Suprapubic skin (tissue), 4 donors: Measurements from ENCODE around the gene PLA2G6. TPM values are rescaled to one million over a fixed set of nuclear protein-coding genes. Genes with fewer than 3 reads are reported as not detected.
"Not testable (repeated sequence)": the region's sequence is repeated elsewhere in the genome, so short reads cannot be mapped to it uniquely, and the experiment has no call there.

Experiments used
- DNase-seq, 2 donors: peaks; one replicate each; pipeline ENCODE4 v3.0.0-alpha.2; 2019; ENCODE audit warnings: low spot score in 2 of 2
- H3K27ac ChIP-seq: fragments of 200-600 bp; sonication (generic); one replicate; pipeline ENCODE4 v1.5.1; 2019
- H3K27me3 ChIP-seq: fragments of 200-600 bp; sonication (generic); one replicate; pipeline ENCODE4 v1.5.1; 2019
- H3K36me3 ChIP-seq: fragments of 200-600 bp; sonication (generic); one replicate; pipeline ENCODE4 v1.5.1; 2019
- H3K4me1 ChIP-seq: fragments of 200-600 bp; sonication (generic); one replicate; pipeline ENCODE4 v1.5.1; 2019
- H3K4me3 ChIP-seq: fragments of 200-600 bp; sonication (generic); one replicate; pipeline ENCODE4 v1.5.1; 2019; ENCODE audit warnings: mild to moderate bottlenecking
- H3K9me3 ChIP-seq: fragments of 200-600 bp; sonication (generic); one replicate; pipeline ENCODE4 v1.5.1; 2019
- CTCF ChIP-seq, 2 donors: fragments of 200-600 bp in 1 of 2; fragments of 450-650 bp in 1 of 2; sonication (generic) in 1 of 2; IDR thresholded peaks; one replicate each; pipeline ENCODE4 v1.5.1; 2016 to 2019; ENCODE audit warnings: antibody characterized with exemption in 2 of 2, mild to moderate bottlenecking in 1 of 2, moderate library complexity in 1 of 2
- EP300 ChIP-seq: sonication (generic); formaldehyde crosslinking; IDR thresholded peaks from one replicate; pipeline ENCODE4 v1.6.1; 2017; ENCODE audit warnings: antibody characterized with exemption
- POLR2A ChIP-seq, 2 donors: fragments of 450-650 bp; IDR thresholded peaks; one replicate each; pipeline ENCODE4 v1.6.1; 2017; ENCODE audit warnings: antibody characterized with exemption in 2 of 2, mild to moderate bottlenecking in 2 of 2, moderate library complexity in 2 of 2
- POLR2AphosphoS5 ChIP-seq, 3 donors: sonication (generic); formaldehyde crosslinking; IDR thresholded peaks; one replicate each; pipeline ENCODE4 v1.6.1; 2017; ENCODE audit warnings: antibody characterized with exemption in 3 of 3
- WGBS: methylation state at CpG from one replicate; pipeline ENCODE4 v1.1.5; 2018; 5-methylcytosine and 5-hydroxymethylcytosine counted together
- total RNA-seq, 4 donors: library from RNA; depleted of rRNA; stranded (reverse); fragments of >200 nt; gene quantifications; one replicate each; pipeline ENCODE4 v1.1.0, GENCODE V29; 2016

PLA2G6 gene
- total RNA-seq, 4 donors from 2014 or later, result 49.7 to 178 (median 92.9) TPM

DNA sequence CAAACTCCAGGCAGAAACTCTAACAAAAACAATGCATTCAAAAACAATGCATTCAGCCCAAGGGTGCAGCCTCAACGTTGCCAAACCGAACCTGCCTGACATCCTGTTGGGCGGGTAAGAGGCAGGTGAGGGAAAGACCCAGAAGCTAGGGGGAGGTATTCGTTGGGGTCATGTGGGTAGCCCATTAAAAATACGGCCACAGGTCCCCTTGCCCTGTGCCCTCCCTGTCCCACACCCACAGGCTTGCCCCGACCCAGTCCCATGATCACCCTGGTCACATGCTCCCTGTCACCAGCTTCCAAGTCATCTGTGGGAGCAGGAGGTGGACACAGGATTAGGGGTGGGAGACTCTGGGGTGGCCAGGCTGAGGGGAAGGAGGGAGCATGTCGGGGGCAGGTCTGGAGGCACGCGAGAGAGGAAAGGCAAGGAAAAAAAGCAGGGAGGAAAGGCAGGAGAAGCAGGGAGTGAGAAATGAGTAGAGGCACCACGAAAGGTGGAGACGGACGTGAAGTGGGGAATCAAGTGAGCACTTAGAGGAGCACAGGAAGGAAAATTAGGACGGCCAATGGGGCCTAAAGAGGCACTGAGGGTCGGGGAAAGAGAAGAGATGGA lies 683 bp downstream of the PLA2G6 start:
- Histone ChIP-seq H3K27ac (peak overlapping the region; percentile 90), H3K36me3 (no peaks in the 10 kb centered on the region), H3K4me3 (peak overlapping the region; percentile 59), H3K27me3 (no peaks in the 10 kb centered on the region), H3K9me3 (no peaks in the 10 kb centered on the region), H3K4me1 (peaks cover 59% of the 10 kb centered on the region)
- 5% methylated on average over 14 of the region's 14 CpGs for WGBS
- no peak for DNase-seq
- TF ChIP-seq EP300, result no peak
- no peak for TF ChIP-seq CTCF (IDR thresholded peaks at IDR 0.05)
- no peak for TF ChIP-seq POLR2A (IDR thresholded peaks at IDR 0.05)
- no peak for TF ChIP-seq POLR2AphosphoS5 (IDR thresholded peaks at IDR 0.05)

DNA sequence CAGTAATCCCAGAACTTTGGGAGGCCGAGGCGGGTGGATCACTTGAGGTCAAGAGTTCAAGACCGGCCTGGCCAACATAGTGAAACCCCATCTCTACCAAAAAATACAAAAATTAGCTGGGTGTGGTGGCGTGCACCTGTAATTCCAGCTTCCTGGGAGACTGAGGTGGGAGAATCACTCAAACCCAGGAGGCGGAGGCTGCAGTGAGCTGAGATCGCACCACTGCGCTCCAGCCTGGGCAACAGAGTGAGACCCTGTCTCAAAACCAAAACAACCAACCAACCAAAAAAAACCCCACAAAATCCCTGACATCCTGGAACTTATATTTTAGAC lies 3.1 kb downstream of the PLA2G6 start:
- DNase-seq, H3K4me3 ChIP-seq, H3K9me3 ChIP-seq, H3K36me3 ChIP-seq, H3K27me3 ChIP-seq: not testable (repeated sequence)
- H3K27ac ChIP-seq, result peak overlapping the region; percentile 82
- H3K4me1 ChIP-seq, result peaks cover 71% of the 10 kb centered on the region
- WGBS, result 95% methylated on average over 7 of the region's 7 CpGs

- Histone ChIP-seq H3K9me3 (no peaks in the 10 kb centered on the region), H3K27me3 (no peaks in the 10 kb centered on the region), H3K36me3 (no peaks in the 10 kb centered on the region), H3K4me3 (no peak overlapping the region), H3K27ac (peak overlapping the region; percentile 82), H3K4me1 (peaks cover 75% of the 10 kb centered on the region)
- DNase-seq, result peak in 1 of 2 donors; percentile 81
- TF ChIP-seq POLR2AphosphoS5 (IDR thresholded peaks at IDR 0.05) (peak in 2 of 3 donors; percentile 48 to 70), CTCF (IDR thresholded peaks at IDR 0.05) (no peak)
- WGBS, result 46% methylated on average over 14 of the region's 15 CpGs
These were observed 3.6 kb downstream of the PLA2G6 start for GRCh38 chr22:38177926-38178604.

- Histone ChIP-seq H3K4me1 (peaks cover 80% of the 10 kb centered on the region), H3K27ac (peak overlapping the region; percentile 82)
- H3K9me3 ChIP-seq, H3K4me3 ChIP-seq, H3K27me3 ChIP-seq, H3K36me3 ChIP-seq, DNase-seq: not testable (repeated sequence)
- 79% methylated on average over 9 of the region's 9 CpGs for WGBS
These were observed 4.1 kb downstream of the PLA2G6 start for GRCh38 chr22:38177571-38177925.

- H3K4me1 ChIP-seq, result peaks cover 79% of the 10 kb centered on the region
- WGBS, result 93% methylated on average over 4 of the region's 4 CpGs
These were observed 4.6 kb downstream of the PLA2G6 start for GRCh38 chr22:38177044-38177443.

More at GRCh38 chr22:38177044-38177443, 4.6 kb downstream of the PLA2G6 start:
- Histone ChIP-seq H3K27ac (peak overlapping the region; percentile 82), H3K4me3 (no peak overlapping the region), H3K36me3 (no peaks in the 10 kb centered on the region), H3K27me3 (no peaks in the 10 kb centered on the region), H3K9me3 (no peaks in the 10 kb centered on the region)
- DNase-seq, result no peak
- TF ChIP-seq EP300 (no peak), POLR2AphosphoS5 (IDR thresholded peaks at IDR 0.05) (no peak), CTCF (IDR thresholded peaks at IDR 0.05) (no peak), POLR2A (IDR thresholded peaks at IDR 0.05) (no peak)
